Measurements from ENCODE around the gene SNX8.

Gene SNX8

GRCh38 chr7:2354939-2355704 is 40.9 kb upstream of the SNX8 start:
- H3K36me3 ChIP-seq (ENCODE audit: insufficient read depth) = peaks cover 7% of the 10 kb centered on the region; the same call in 1 of the 2 replicates
- H3K4me3 ChIP-seq (IDR thresholded peaks at IDR 0.05; ENCODE audit: insufficient read depth, low read depth, low read length) = no peak overlapping the region
- peak overlapping the region; percentile 98 for H3K9ac ChIP-seq
- H2AFZ ChIP-seq (ENCODE audit: low read depth) = 0 out of 2 replicates have a peak overlapping the region, but pooled peaks have one; percentile 3
- H3K4me1 ChIP-seq (ENCODE audit: low read depth, poor library complexity, severe bottlenecking) = peaks cover 38% of the 10 kb centered on the region
- peak overlapping the region; percentile 94 for H3K27ac ChIP-seq
- H3K79me2 ChIP-seq (ENCODE audit: insufficient read depth, low read depth) = peaks cover 65% of the 10 kb centered on the region
- peaks cover 43% of the 10 kb centered on the region for H4K20me1 ChIP-seq (ENCODE audit: insufficient read depth)
- H3K27me3 ChIP-seq (ENCODE audit: insufficient read depth, low read depth) = no peaks in the 10 kb centered on the region
- peak overlapping the region; percentile 64 for H3K4me2 ChIP-seq
- TF ChIP-seq, protein P1, sequence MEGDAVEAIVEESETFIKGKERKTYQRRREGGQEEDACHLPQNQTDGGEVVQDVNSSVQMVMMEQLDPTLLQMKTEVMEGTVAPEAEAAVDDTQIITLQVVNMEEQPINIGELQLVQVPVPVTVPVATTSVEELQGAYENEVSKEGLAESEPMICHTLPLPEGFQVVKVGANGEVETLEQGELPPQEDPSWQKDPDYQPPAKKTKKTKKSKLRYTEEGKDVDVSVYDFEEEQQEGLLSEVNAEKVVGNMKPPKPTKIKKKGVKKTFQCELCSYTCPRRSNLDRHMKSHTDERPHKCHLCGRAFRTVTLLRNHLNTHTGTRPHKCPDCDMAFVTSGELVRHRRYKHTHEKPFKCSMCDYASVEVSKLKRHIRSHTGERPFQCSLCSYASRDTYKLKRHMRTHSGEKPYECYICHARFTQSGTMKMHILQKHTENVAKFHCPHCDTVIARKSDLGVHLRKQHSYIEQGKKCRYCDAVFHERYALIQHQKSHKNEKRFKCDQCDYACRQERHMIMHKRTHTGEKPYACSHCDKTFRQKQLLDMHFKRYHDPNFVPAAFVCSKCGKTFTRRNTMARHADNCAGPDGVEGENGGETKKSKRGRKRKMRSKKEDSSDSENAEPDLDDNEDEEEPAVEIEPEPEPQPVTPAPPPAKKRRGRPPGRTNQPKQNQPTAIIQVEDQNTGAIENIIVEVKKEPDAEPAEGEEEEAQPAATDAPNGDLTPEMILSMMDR (conservative IDR thresholded peaks at IDR 0.05; ENCODE audit: low read depth, low read length) = no peak

GRCh38 chr7:2354186-2354938 is 40.1 kb upstream of the SNX8 start, which contains the start of gene EIF3B:
Gene EIF3B (plus strand): TSS chr7:2354827. CDS start chr7:2354922, 95 bp downstream.
- peak within 1 kb of the TSS; percentile 78 for H2AFZ ChIP-seq (ENCODE audit: low read depth)
- H4K20me1 ChIP-seq (ENCODE audit: insufficient read depth) = peaks cover 35% of the 10 kb centered on the region
- peaks cover 7% of the 10 kb centered on the region; the same call in 1 of the 2 replicates for H3K36me3 ChIP-seq (ENCODE audit: insufficient read depth)
- no peaks in the 10 kb centered on the region for H3K27me3 ChIP-seq (ENCODE audit: insufficient read depth, low read depth)
- H3K9ac ChIP-seq = peak within 1 kb of the TSS; percentile 98
- H3K79me2 ChIP-seq (ENCODE audit: insufficient read depth, low read depth) = peaks cover 57% of the 10 kb centered on the region
- peaks cover 38% of the 10 kb centered on the region for H3K4me1 ChIP-seq (ENCODE audit: low read depth, poor library complexity, severe bottlenecking)
- peak within 1 kb of the TSS; percentile 94 for H3K27ac ChIP-seq
- no peak within 1 kb of the TSS for H3K4me3 ChIP-seq (IDR thresholded peaks at IDR 0.05; ENCODE audit: insufficient read depth, low read depth, low read length)
- TF ChIP-seq, protein P1 (conservative IDR thresholded peaks at IDR 0.05; ENCODE audit: low read depth, low read length) = no peak
- H3K4me2 ChIP-seq = peak within 1 kb of the TSS; percentile 80

DNA sequence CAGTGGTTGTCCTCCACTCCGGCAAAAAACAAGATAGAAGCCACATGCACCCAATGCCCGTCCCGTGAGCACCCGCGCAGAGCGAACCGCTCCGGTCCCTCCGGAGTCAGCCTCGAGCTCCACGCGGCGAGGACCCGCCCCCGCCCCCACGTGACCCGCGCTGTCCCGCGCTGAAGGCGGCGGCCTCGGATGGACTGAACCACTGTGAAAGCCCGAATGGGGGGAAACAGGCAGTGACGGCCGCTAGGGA is 39.6 kb upstream of the SNX8 start:
- Histone ChIP-seq H3K27me3 (ENCODE audit: insufficient read depth, low read depth) (no peaks in the 10 kb centered on the region), H4K20me1 (ENCODE audit: insufficient read depth) (peaks cover 30% of the 10 kb centered on the region), H3K4me2 (peak overlapping the region; percentile 80; the same call in 1 of the 2 replicates), H3K4me3 (IDR thresholded peaks at IDR 0.05; ENCODE audit: insufficient read depth, low read depth, low read length) (no peak overlapping the region), H3K36me3 (ENCODE audit: insufficient read depth) (peaks cover 7% of the 10 kb centered on the region; the same call in 1 of the 2 replicates), H3K27ac (peak overlapping the region; percentile 94), H3K4me1 (ENCODE audit: low read depth, poor library complexity, severe bottlenecking) (peaks cover 34% of the 10 kb centered on the region), H2AFZ (ENCODE audit: low read depth) (peak overlapping the region; percentile 78), H3K79me2 (ENCODE audit: insufficient read depth, low read depth) (peaks cover 52% of the 10 kb centered on the region), H3K9ac (peak overlapping the region; percentile 98)
- TF ChIP-seq, protein P1 (conservative IDR thresholded peaks at IDR 0.05; ENCODE audit: low read depth, low read length) = no peak

- Histone ChIP-seq H4K20me1 (ENCODE audit: insufficient read depth) (peaks cover 25% of the 10 kb centered on the region), H3K4me1 (ENCODE audit: low read depth, poor library complexity, severe bottlenecking) (peaks cover 28% of the 10 kb centered on the region), H3K36me3 (ENCODE audit: insufficient read depth) (peaks cover 3% of the 10 kb centered on the region; the same call in 1 of the 2 replicates), H2AFZ (ENCODE audit: low read depth) (peak overlapping the region; percentile 78), H3K9ac (peak overlapping the region; percentile 98), H3K27ac (peak overlapping the region; percentile 94), H3K27me3 (ENCODE audit: insufficient read depth, low read depth) (no peaks in the 10 kb centered on the region), H3K4me2 (peak overlapping the region; percentile 80), H3K79me2 (ENCODE audit: insufficient read depth, low read depth) (peaks cover 47% of the 10 kb centered on the region), H3K4me3 (IDR thresholded peaks at IDR 0.05; ENCODE audit: insufficient read depth, low read depth, low read length) (no peak overlapping the region)
- TF ChIP-seq, protein P1 (conservative IDR thresholded peaks at IDR 0.05; ENCODE audit: low read depth, low read length) = no peak
Observed at GRCh38 chr7:2353113-2353935, 39.1 kb upstream of the SNX8 start.

Data from KMS-11 (cell line).